HepG2 (cell line): Measurements from ENCODE around the gene ZNHIT6. TPM values are rescaled to one million over a fixed set of nuclear protein-coding genes. Genes with fewer than 3 reads are reported as not detected.

Experiments
- ATM ChIP-seq: fragments of 450-650 bp; IDR thresholded peaks from 2 replicates; pipeline ENCODE4 v1.7.1; 2017; ENCODE audit warnings: mild to moderate bottlenecking, borderline replicate concordance
- CERS6 ChIP-seq: sonication (generic); formaldehyde crosslinking; IDR thresholded peaks from 2 replicates; pipeline ENCODE4 v1.5.0; 2020; ENCODE audit warnings: missing genetic modification reagents
- ELF4 ChIP-seq: sonication (generic); formaldehyde crosslinking; IDR thresholded peaks from 2 replicates; pipeline ENCODE4 v1.5.0; 2020; ENCODE audit warnings: missing genetic modification reagents, mild to moderate bottlenecking, moderate library complexity, borderline replicate concordance
- GTF3A ChIP-seq: sonication (generic); formaldehyde crosslinking; conservative IDR thresholded peaks from 2 replicates; pipeline ENCODE4 v1.4.0; 2020; ENCODE audit warnings: mild to moderate bottlenecking, missing genetic modification reagents
- HCFC1 ChIP-seq: fragments of 150-350 bp; IDR thresholded peaks from 2 replicates; pipeline ENCODE4 v1.6.1; 2014; ENCODE audit warnings: low read depth, low read length
- ISL2 ChIP-seq: sonication (generic); formaldehyde crosslinking; IDR thresholded peaks from 2 replicates; pipeline ENCODE4 v1.5.0; 2020; ENCODE audit warnings: missing genetic modification reagents
- JDP2 ChIP-seq: sonication (generic); formaldehyde crosslinking; IDR thresholded peaks from 2 replicates; pipeline ENCODE4 v1.8.1; 2022; ENCODE audit warnings: missing genetic modification reagents, borderline replicate concordance
- KMT2B ChIP-seq: IDR thresholded peaks from 2 replicates; pipeline ENCODE4 v1.6.1; 2016; ENCODE audit warnings: missing genetic modification reagents, missing compliant biosample characterization
- NCOA2 ChIP-seq: sonication (generic); formaldehyde crosslinking; IDR thresholded peaks from 2 replicates; pipeline ENCODE4 v1.8.0; 2022; ENCODE audit warnings: inconsistent platforms
- NR2F6 ChIP-seq, 2 experiments: IDR thresholded peaks; 2 replicates each; pipeline ENCODE4 v1.6.1; 2016; ENCODE audit warnings: antibody characterized with exemption in 1 of 2, mild to moderate bottlenecking in 1 of 2
- PRDM15 ChIP-seq: sonication (generic); formaldehyde crosslinking; IDR thresholded peaks from 2 replicates; pipeline ENCODE4 v1.4.0; 2020; ENCODE audit warnings: missing genetic modification reagents
- RFX3 ChIP-seq: IDR thresholded peaks from 2 replicates; pipeline ENCODE4 v1.6.1; 2016; ENCODE audit warnings: missing biosample characterization, missing genetic modification reagents
- SMAD3 ChIP-seq: sonication (generic); formaldehyde crosslinking; IDR thresholded peaks from 2 replicates; pipeline ENCODE4 v1.4.0; 2020; ENCODE audit warnings: missing genetic modification reagents
- SMC3 ChIP-seq: IDR thresholded peaks from 2 replicates; pipeline ENCODE4 v1.6.1; 2011; ENCODE audit warnings: low read length, improper control_type of control experiment
- ZBTB14 ChIP-seq: sonication (generic); formaldehyde crosslinking; IDR thresholded peaks from 2 replicates; pipeline ENCODE4 v1.4.0; 2020; ENCODE audit warnings: missing genetic modification reagents
- ZBTB7B ChIP-seq: sonication (generic); formaldehyde crosslinking; IDR thresholded peaks from 2 replicates; pipeline ENCODE4 v1.4.0; 2020; ENCODE audit warnings: missing genetic modification reagents
- ZFP36L1 ChIP-seq: sonication (generic); formaldehyde crosslinking; IDR thresholded peaks from 2 replicates; pipeline ENCODE4 v1.8.0; 2022; ENCODE audit warnings: mild to moderate bottlenecking, missing genetic modification reagents, moderate library complexity
- ZMYM2 ChIP-seq: sonication (generic); formaldehyde crosslinking; IDR thresholded peaks from 2 replicates; pipeline ENCODE4 v1.8.0; 2022; ENCODE audit warnings: mild to moderate bottlenecking, missing genetic modification reagents
- ZMYM3 ChIP-seq: sonication (generic); formaldehyde crosslinking; IDR thresholded peaks from 2 replicates; pipeline ENCODE4 v1.5.1; 2020; ENCODE audit warnings: mild to moderate bottlenecking, missing genetic modification reagents
- ZNF10 ChIP-seq: sonication (generic); formaldehyde crosslinking; IDR thresholded peaks from 2 replicates; pipeline ENCODE4 v1.4.0; 2020; ENCODE audit warnings: mild to moderate bottlenecking, low read depth, missing genetic modification reagents, borderline replicate concordance
- ZNF274 ChIP-seq: sonication (generic); formaldehyde crosslinking; IDR thresholded peaks from 2 replicates; pipeline ENCODE4 v1.5.1; 2020; ENCODE audit warnings: mild to moderate bottlenecking, missing genetic modification reagents
- ZNF281 ChIP-seq: sonication (generic); formaldehyde crosslinking; IDR thresholded peaks from 2 replicates; pipeline ENCODE4 v1.4.0; 2020; ENCODE audit warnings: missing genetic modification reagents, borderline replicate concordance
- ZNF354B ChIP-seq: sonication (generic); formaldehyde crosslinking; IDR thresholded peaks from 2 replicates; pipeline ENCODE4 v1.8.0; 2022; ENCODE audit warnings: mild to moderate bottlenecking, missing genetic modification reagents
- ZNF546 ChIP-seq: sonication (generic); formaldehyde crosslinking; conservative IDR thresholded peaks from 2 replicates; pipeline ENCODE4 v1.8.1; 2023; ENCODE audit warnings: mild to moderate bottlenecking, missing genetic modification reagents
- ZNF775 ChIP-seq: sonication (generic); formaldehyde crosslinking; IDR thresholded peaks from 2 replicates; pipeline ENCODE4 v1.4.0; 2020; ENCODE audit warnings: missing genetic modification reagents, mild to moderate bottlenecking, moderate library complexity, borderline replicate concordance
- polyA plus RNA-seq, 8 experiments: library from polyadenylated mRNA; depleted of rRNA in 3 of 8; stranded (reverse) in 7 of 8; unstranded in 1 of 8; fragments of >200 nt; fragmentation: Illumina TruSeq in 4 of 8; extraction: Trizol in 4 of 8; gene quantifications; 2 replicates each; pipeline versions ENCODE4 v1.2.1 to v1.2.3, GENCODE V29; 2011 to 2016; ENCODE audit warnings: low read depth in 4 of 8, missing spikeins in 1 of 8, mixed read lengths in 1 of 8; ENCODE audit not compliant: insufficient read depth in 1 of 8
- total RNA-seq, 5 experiments: library from RNA; depleted of rRNA; stranded (reverse); fragments of >200 nt; fragmentation: Illumina TruSeq; extraction: Trizol; gene quantifications; 2 replicates each; pipeline ENCODE4 v1.2.3, GENCODE V29; 2016; ENCODE audit warnings: low read depth in 1 of 5

The ZNHIT6 gene
- total and polyA plus RNA-seq, 2 of the 13 experiments (the other 11 are each of a cell fraction or from before 2014, with no cell fraction given): 6.0 to 15.2 TPM

GRCh38 chr1:85681087-85681486 is 27.1 kb downstream of the ZNHIT6 start (continued):
- no peak for TF ChIP-seq ZNF281
- TF ChIP-seq ZMYM2 (CRISPR knock-in tag): no peak
- TF ChIP-seq ELF4: no peak
- peak; percentile 62 for TF ChIP-seq NCOA2 (CRISPR knock-in tag)
- TF ChIP-seq ZNF274 (CRISPR knock-in tag): no peak
- TF ChIP-seq KMT2B: no peak
- TF ChIP-seq HCFC1: no peak
- TF ChIP-seq ATM: no peak
- TF ChIP-seq ZNF354B (CRISPR knock-in tag): no peak
- TF ChIP-seq RFX3 (CRISPR knock-in tag): peak; percentile 81
- no peak for TF ChIP-seq JDP2
- TF ChIP-seq CERS6 (CRISPR knock-in tag): no peak
- no peak for TF ChIP-seq GTF3A (CRISPR knock-in tag)
- TF ChIP-seq SMAD3: no peak
- no peak for TF ChIP-seq ZMYM3 (CRISPR knock-in tag)
- TF ChIP-seq ZFP36L1 (CRISPR knock-in tag): no peak
- no peak for TF ChIP-seq ZNF10 (CRISPR knock-in tag)
- TF ChIP-seq NR2F6 (IDR thresholded peaks at IDR 0.05): no peak
- TF ChIP-seq NR2F6 (CRISPR knock-in tag; IDR thresholded peaks at IDR 0.05): peak; percentile 33; the same call in 1 of the 2 replicates
- no peak for TF ChIP-seq ZBTB7B (CRISPR knock-in tag)
- no peak for TF ChIP-seq ISL2 (CRISPR knock-in tag)
- TF ChIP-seq ZNF775: no peak
- TF ChIP-seq SMC3: peak; percentile 16; the same call in 1 of the 2 replicates
- no peak for TF ChIP-seq ZNF546 (CRISPR knock-in tag)
- no peak for TF ChIP-seq ZBTB14 (CRISPR knock-in tag)
- TF ChIP-seq PRDM15 (CRISPR knock-in tag): no peak
